Measurements from ENCODE around the gene PARP1.
"Not testable (repeated sequence)": the region's sequence is repeated elsewhere in the genome, so short reads cannot be mapped to it uniquely, and the experiment has no call there.

Gene PARP1

GRCh38 chr1:226349081-226349480 is 58.8 kb downstream of the PARP1 start:
- DNase-seq, result no peak

GRCh38 chr1:226344441-226345259 is 63.2 kb downstream of the PARP1 start:
- no peak for DNase-seq

- DNase-seq, result no peak
Measured at GRCh38 chr1:226342656-226343055, 65.2 kb downstream of the PARP1 start.

- DNase-seq, result not testable (repeated sequence)
Measured at GRCh38 chr1:226340111-226340510, 67.8 kb downstream of the PARP1 start.

- no peak for DNase-seq
Measured at GRCh38 chr1:226337276-226337875, 70.5 kb downstream of the PARP1 start.

- DNase-seq, result no peak
Measured at GRCh38 chr1:226335661-226336060, 72.2 kb downstream of the PARP1 start.

- DNase-seq, result no peak
Measured at GRCh38 chr1:226332947-226333346, 74.9 kb downstream of the PARP1 start.

GRCh38 chr1:226329237-226329636 is 78.7 kb downstream of the PARP1 start:
- DNase-seq, result no peak

GRCh38 chr1:226327761-226328162 is 80.1 kb downstream of the PARP1 start:
- no peak for DNase-seq

- DNase-seq, result no peak
Measured at GRCh38 chr1:226325178-226325577, 82.7 kb downstream of the PARP1 start.

- no peak for DNase-seq
Measured at GRCh38 chr1:226324479-226324878, 83.4 kb downstream of the PARP1 start.

GRCh38 chr1:226322986-226323385 is 84.9 kb downstream of the PARP1 start:
- no peak for DNase-seq

- DNase-seq, result no peak
Measured at GRCh38 chr1:226320930-226321329, 87.0 kb downstream of the PARP1 start.

- no peak for DNase-seq
Measured at GRCh38 chr1:226318471-226318870, 89.4 kb downstream of the PARP1 start.

- no peak for DNase-seq
Measured at GRCh38 chr1:226314055-226314454, 93.8 kb downstream of the PARP1 start.

GRCh38 chr1:226312065-226312464 is 95.8 kb downstream of the PARP1 start:
- no peak for DNase-seq

- DNase-seq, result no peak
Measured at GRCh38 chr1:226311376-226311775, 96.5 kb downstream of the PARP1 start.

All from activated naive CD4-positive, alpha-beta T cell (primary cell).